ENCODE measurements around the gene NCK1. TPM values are rescaled to one million over a fixed set of nuclear protein-coding genes. Genes with fewer than 3 reads are reported as not detected.

The NCK1 gene
- total RNA-seq, 4 donors from 2014 or later, result 34.9 to 57.7 (median 50.8) TPM

DNA sequence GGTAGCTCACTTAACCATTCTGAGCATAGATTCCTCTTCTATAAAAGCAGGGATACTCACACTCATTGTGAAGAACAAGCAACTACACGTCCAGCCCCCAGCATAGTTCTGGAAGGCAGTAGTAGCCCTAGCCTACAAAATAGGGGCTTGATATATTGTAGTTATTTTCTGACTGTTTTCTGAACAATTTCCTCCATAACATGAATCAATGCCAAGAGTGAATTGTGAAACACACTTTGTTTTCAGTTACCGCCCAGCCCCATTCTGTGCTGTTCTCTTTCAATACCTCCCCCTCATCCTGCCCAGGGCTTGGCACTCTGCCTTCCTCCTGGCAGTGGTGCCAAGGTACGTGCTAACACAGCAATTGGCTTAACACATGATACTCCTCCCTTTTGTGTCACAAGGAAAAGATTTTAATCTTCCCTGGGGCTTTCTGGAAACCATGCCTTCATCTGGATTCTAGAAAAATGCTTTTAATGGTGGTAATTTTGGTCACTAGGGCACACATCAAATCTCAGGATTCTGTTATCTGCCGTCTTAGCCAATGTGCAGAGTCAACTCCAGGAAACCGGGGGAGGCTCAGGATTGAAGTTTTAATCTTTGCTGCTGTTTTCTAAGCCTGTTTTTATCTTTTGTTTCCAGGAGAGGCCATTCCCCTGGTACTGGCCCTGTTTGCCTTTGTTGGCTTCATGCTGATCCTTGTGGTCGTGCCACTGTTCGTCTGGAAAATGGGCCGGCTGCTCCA is 132.9 kb downstream of the NCK1 start:
- DNase-seq (ENCODE audit: low spot score) (peak; percentile 63), ATAC-seq (ENCODE audit: low FRiP score) (peak; percentile 96)
- TF ChIP-seq, protein P1, sequence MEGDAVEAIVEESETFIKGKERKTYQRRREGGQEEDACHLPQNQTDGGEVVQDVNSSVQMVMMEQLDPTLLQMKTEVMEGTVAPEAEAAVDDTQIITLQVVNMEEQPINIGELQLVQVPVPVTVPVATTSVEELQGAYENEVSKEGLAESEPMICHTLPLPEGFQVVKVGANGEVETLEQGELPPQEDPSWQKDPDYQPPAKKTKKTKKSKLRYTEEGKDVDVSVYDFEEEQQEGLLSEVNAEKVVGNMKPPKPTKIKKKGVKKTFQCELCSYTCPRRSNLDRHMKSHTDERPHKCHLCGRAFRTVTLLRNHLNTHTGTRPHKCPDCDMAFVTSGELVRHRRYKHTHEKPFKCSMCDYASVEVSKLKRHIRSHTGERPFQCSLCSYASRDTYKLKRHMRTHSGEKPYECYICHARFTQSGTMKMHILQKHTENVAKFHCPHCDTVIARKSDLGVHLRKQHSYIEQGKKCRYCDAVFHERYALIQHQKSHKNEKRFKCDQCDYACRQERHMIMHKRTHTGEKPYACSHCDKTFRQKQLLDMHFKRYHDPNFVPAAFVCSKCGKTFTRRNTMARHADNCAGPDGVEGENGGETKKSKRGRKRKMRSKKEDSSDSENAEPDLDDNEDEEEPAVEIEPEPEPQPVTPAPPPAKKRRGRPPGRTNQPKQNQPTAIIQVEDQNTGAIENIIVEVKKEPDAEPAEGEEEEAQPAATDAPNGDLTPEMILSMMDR (IDR thresholded peaks at IDR 0.05), result no peak

DNA sequence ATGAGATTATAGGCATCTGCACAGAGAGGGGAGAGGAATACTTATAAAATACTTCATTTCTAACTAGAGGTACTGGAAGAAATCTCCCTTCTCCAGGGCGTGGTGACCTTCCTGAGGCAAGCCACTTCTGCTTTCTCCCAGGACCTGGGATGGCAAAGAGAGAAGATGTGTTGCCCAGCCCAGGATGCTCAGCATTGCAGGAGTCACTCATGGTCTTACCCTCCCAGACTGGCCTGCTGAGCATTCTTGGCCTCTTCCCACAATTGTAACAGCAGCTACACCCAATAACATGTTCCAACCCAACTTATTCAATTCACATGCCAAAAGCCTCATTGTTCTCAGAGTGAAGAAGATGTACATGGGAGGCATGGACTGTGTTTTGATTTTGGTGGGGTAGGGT is 133.6 kb downstream of the NCK1 start:
- TF ChIP-seq, protein P1 (IDR thresholded peaks at IDR 0.05), result no peak
- ATAC-seq (ENCODE audit: low FRiP score) (no peak), DNase-seq (ENCODE audit: low spot score) (no peak)

Other genes with a start within 250 kb of the NCK1 start
- gene STAG1, start 109.8 kb upstream of the NCK1 start, total RNA-seq, result 10 to 100 TPM; 37.6 to 57.5 (median 41.6) TPM
- 10 to 100 TPM in 3 of 4 donors, 1 to 10 TPM in 1; 9.1 to 27.8 (median 11.6) TPM for gene SLC35G2, start 43.1 kb upstream of the NCK1 start, total RNA-seq
- 1 to 10 TPM; 1.1 to 4.4 (median 2.3) TPM for gene IL20RB, start 95.8 kb downstream of the NCK1 start, total RNA-seq

Data from omental fat pad (tissue), 4 donors.